Measurements from ENCODE around the gene NTN5.
A peak's percentile ranks its signal among the peaks of the same experiment; 100 is the strongest.

Gene NTN5

GRCh38 chr19:48627201-48627864, 45.5 kb downstream of the NTN5 start:
- TF ChIP-seq CTCF (IDR thresholded peaks at IDR 0.05; ENCODE audit: low read depth, low read length, missing control alignments): no peak
- in situ Hi-C loops (cut with HindIII; ENCODE audit: low sequenced_read_pairs): no loop called here
- no peak for DNase-seq (ENCODE audit: low read depth)
- no peak overlapping the region for H3K4me3 ChIP-seq (ENCODE audit: low read depth, low read length)

- no peak overlapping the region for H3K4me3 ChIP-seq (ENCODE audit: low read depth, low read length)
- DNase-seq (ENCODE audit: low read depth): no peak
- in situ Hi-C loops (cut with HindIII; ENCODE audit: low sequenced_read_pairs): no loop called here
- TF ChIP-seq CTCF (IDR thresholded peaks at IDR 0.05; ENCODE audit: low read depth, low read length, missing control alignments): no peak
These were observed 46.9 kb downstream of the NTN5 start for GRCh38 chr19:48625891-48626327.

GRCh38 chr19:48624791-48625723, 47.8 kb downstream of the NTN5 start:
- in situ Hi-C loops (cut with HindIII; ENCODE audit: low sequenced_read_pairs): no loop called here
- DNase-seq (ENCODE audit: low read depth): no peak
- TF ChIP-seq CTCF (IDR thresholded peaks at IDR 0.05; ENCODE audit: low read depth, low read length, missing control alignments): no peak
- peak overlapping the region; percentile 58 for H3K4me3 ChIP-seq (ENCODE audit: low read depth, low read length)

GRCh38 chr19:48624067-48624594, 48.7 kb downstream of the NTN5 start:
- H3K4me3 ChIP-seq (ENCODE audit: low read depth, low read length): peak overlapping the region; percentile 58
- no peak for TF ChIP-seq CTCF (IDR thresholded peaks at IDR 0.05; ENCODE audit: low read depth, low read length, missing control alignments)
- DNase-seq (ENCODE audit: low read depth): peak; percentile 95
- in situ Hi-C loops (cut with HindIII; ENCODE audit: low sequenced_read_pairs): no loop called here

GRCh38 chr19:48623556-48624066, 49.2 kb downstream of the NTN5 start:
- in situ Hi-C loops (cut with HindIII; ENCODE audit: low sequenced_read_pairs): no loop called here
- H3K4me3 ChIP-seq (ENCODE audit: low read depth, low read length): peak overlapping the region; percentile 58
- TF ChIP-seq CTCF (IDR thresholded peaks at IDR 0.05; ENCODE audit: low read depth, low read length, missing control alignments): no peak
- no peak for DNase-seq (ENCODE audit: low read depth)

All from astrocyte of the cerebellum (primary cell).